ENCODE results near the gene ATP6AP2.

- TF ChIP-seq CTCF (IDR thresholded peaks at IDR 0.05) = no peak
- no peak for TF ChIP-seq POLR2A (IDR thresholded peaks at IDR 0.05)
Observed at GRCh38 chrX:40564447-40564846, 16.3 kb upstream of the ATP6AP2 start.

All from thyroid gland (tissue), 4 donors.